NCI-H1930 (cell line): Measurements from ENCODE around the gene ZNF436.
"Not testable (repeated sequence)": the region's sequence is repeated elsewhere in the genome, so short reads cannot be mapped to it uniquely, and the experiment has no call there.

ENCODE experiments used
- DNase-seq, 2 experiments: peaks; one replicate each; lab custom pipeline; 2025; lab: John Stamatoyannopoulos, UW

Gene ZNF436

DNA sequence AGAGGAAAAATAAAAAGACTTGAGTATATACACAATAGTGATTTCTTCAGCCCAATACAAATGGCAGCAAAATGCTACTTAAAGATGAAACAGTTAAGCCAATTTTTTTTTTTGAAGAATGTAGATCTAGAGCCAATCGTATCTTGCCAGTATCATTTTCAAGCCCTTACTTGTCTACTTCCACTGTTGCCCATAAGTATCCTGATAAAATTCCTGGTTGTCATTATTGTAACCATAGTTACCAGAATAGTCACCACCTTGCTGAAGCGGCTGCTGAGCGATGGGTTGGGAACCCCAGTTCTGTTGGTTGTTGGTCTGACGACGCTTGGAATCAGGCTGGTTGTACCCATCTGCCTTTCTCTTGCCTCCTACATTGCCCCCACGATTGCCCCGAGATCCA is 59.4 kb downstream of the ZNF436 start:
- DNase-seq = not testable (repeated sequence)
